HG02970 (cell line): Measurements from ENCODE around the gene KRT86.

Experiments used
- ATAC-seq: cut with Tn5 transposase; IDR thresholded peaks from one replicate; pipeline ENCODE4 v1.9.1; 2021; ENCODE audit warnings: mild to moderate bottlenecking, moderate library complexity, moderate number of reproducible peaks; ENCODE audit not compliant: unreplicated experiment, low FRiP score

The KRT86 gene

GRCh38 chr12:52350021-52350620, 75.7 kb downstream of the KRT86 start:
- no peak for ATAC-seq

- no peak for ATAC-seq
Measured at GRCh38 chr12:52350786-52351185, 76.3 kb downstream of the KRT86 start.

- no peak for ATAC-seq
Measured at GRCh38 chr12:52351196-52352059, 77.0 kb downstream of the KRT86 start.

- ATAC-seq, result no peak
Measured at GRCh38 chr12:52352951-52353350, 78.5 kb downstream of the KRT86 start.

- no peak for ATAC-seq
Measured at GRCh38 chr12:52353766-52354165, 79.3 kb downstream of the KRT86 start.

- no peak for ATAC-seq
Measured at GRCh38 chr12:52354200-52354599, 79.8 kb downstream of the KRT86 start.

GRCh38 chr12:52355176-52355575, 80.7 kb downstream of the KRT86 start:
- no peak for ATAC-seq

- ATAC-seq, result no peak
Measured at GRCh38 chr12:52356031-52356761, 81.8 kb downstream of the KRT86 start.

GRCh38 chr12:52356762-52357580, 82.5 kb downstream of the KRT86 start:
- no peak for ATAC-seq
